ENCODE data around the gene CEP57L1.
"Not testable (repeated sequence)": the region's sequence is repeated elsewhere in the genome, so short reads cannot be mapped to it uniquely, and the experiment has no call there.

DNA sequence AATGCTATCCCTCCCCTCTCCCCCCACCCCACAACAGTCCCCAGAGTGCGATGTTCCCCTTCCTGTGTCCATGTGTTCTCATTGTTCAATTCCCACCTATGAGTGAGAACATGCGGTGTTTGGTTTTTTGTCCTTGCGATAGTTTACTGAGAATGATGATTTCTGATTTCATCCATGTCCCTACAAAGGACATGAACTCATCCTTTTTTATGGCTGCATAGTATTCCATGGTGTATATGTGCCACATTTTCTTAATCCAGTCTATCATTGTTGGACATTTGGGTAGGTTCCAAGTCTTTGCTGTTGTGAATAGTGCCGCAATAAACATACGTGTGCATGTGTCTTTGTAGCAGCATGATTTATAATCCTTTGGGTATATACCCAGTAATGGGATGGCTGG is 52.9 kb downstream of the CEP57L1 start:
- TF ChIP-seq, protein P1, sequence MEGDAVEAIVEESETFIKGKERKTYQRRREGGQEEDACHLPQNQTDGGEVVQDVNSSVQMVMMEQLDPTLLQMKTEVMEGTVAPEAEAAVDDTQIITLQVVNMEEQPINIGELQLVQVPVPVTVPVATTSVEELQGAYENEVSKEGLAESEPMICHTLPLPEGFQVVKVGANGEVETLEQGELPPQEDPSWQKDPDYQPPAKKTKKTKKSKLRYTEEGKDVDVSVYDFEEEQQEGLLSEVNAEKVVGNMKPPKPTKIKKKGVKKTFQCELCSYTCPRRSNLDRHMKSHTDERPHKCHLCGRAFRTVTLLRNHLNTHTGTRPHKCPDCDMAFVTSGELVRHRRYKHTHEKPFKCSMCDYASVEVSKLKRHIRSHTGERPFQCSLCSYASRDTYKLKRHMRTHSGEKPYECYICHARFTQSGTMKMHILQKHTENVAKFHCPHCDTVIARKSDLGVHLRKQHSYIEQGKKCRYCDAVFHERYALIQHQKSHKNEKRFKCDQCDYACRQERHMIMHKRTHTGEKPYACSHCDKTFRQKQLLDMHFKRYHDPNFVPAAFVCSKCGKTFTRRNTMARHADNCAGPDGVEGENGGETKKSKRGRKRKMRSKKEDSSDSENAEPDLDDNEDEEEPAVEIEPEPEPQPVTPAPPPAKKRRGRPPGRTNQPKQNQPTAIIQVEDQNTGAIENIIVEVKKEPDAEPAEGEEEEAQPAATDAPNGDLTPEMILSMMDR (IDR thresholded peaks at IDR 0.05 in 2 of 3, conservative IDR thresholded peaks at IDR 0.05 in 1 of 3; ENCODE audit: borderline replicate concordance in 1 of 3, insufficient read depth in 1 of 3, low read depth in 2 of 3, low read length in 2 of 3): not testable (repeated sequence)
- TF ChIP-seq ZNF274 (IDR thresholded peaks at IDR 0.05; ENCODE audit: low read depth, low read length): not testable (repeated sequence)

All from HCT116 (cell line).